Fibroblast of villous mesenchyme (primary cell): ENCODE results near the gene KDM4B. TPM values are rescaled to one million over a fixed set of nuclear protein-coding genes. Genes with fewer than 3 reads are reported as not detected.

ENCODE experiments used
- DNase-seq: peaks from one replicate; pipeline ENCODE4 v3.0.0-alpha.2; 2010; ENCODE audit warnings: low read depth
- H3K4me3 ChIP-seq: 2 replicates; pipeline ENCODE4 v1.5.1; 2011; ENCODE audit warnings: low read depth, mild to moderate bottlenecking, low read length
- total RNA-seq: library from RNA; depleted of rRNA; stranded (reverse); fragments of >200 nt; gene quantifications from 2 replicates; pipeline ENCODE4 v1.2.3, GENCODE V29; 2012
- TF ChIP-seq, protein P1 (sequence below): IDR thresholded peaks from 2 replicates; pipeline ENCODE4 v1.5.1; 2012; ENCODE audit warnings: low read depth, mild to moderate bottlenecking, low read length; ENCODE audit not compliant: insufficient read depth

The KDM4B gene
- total RNA-seq, 1 donor: 17.7 TPM

- no peak overlapping the region for H3K4me3 ChIP-seq
- TF ChIP-seq, protein P1, sequence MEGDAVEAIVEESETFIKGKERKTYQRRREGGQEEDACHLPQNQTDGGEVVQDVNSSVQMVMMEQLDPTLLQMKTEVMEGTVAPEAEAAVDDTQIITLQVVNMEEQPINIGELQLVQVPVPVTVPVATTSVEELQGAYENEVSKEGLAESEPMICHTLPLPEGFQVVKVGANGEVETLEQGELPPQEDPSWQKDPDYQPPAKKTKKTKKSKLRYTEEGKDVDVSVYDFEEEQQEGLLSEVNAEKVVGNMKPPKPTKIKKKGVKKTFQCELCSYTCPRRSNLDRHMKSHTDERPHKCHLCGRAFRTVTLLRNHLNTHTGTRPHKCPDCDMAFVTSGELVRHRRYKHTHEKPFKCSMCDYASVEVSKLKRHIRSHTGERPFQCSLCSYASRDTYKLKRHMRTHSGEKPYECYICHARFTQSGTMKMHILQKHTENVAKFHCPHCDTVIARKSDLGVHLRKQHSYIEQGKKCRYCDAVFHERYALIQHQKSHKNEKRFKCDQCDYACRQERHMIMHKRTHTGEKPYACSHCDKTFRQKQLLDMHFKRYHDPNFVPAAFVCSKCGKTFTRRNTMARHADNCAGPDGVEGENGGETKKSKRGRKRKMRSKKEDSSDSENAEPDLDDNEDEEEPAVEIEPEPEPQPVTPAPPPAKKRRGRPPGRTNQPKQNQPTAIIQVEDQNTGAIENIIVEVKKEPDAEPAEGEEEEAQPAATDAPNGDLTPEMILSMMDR: no peak
- DNase-seq: no peak
These were observed 209.0 kb downstream of the KDM4B start for GRCh38 chr19:5177745-5178450.

GRCh38 chr19:5178841-5179240 is 209.9 kb downstream of the KDM4B start:
- no peak for DNase-seq
- H3K4me3 ChIP-seq: no peak overlapping the region
- TF ChIP-seq, protein P1: no peak

GRCh38 chr19:5179256-5179655 is 210.3 kb downstream of the KDM4B start:
- no peak for DNase-seq
- TF ChIP-seq, protein P1: no peak
- H3K4me3 ChIP-seq: no peak overlapping the region

GRCh38 chr19:5181329-5181728 is 212.4 kb downstream of the KDM4B start:
- no peak overlapping the region for H3K4me3 ChIP-seq
- DNase-seq: no peak
- TF ChIP-seq, protein P1: no peak

- TF ChIP-seq, protein P1: no peak
- H3K4me3 ChIP-seq: no peak overlapping the region
- DNase-seq: no peak
These were observed 213.8 kb downstream of the KDM4B start for GRCh38 chr19:5182751-5183150.

DNA sequence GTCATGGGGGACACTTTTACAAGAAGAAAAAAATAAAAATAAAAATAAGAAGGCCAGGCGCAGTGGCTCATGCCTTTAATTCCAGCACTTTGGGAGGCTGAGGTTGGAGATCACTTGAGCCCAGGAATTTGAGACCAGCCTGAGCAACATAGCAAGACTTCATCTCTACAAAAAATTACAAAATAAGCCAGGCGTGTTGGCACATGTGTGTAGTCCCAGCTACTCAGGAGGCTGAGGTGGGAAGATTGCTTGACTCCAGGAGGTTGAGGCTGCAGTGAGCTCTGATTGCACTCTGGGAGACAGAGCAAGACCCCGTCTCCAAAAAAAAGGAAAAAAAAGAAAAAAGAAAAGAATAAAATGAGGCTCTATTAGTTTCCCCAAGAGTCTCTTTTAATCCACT is 214.7 kb downstream of the KDM4B start:
- TF ChIP-seq, protein P1: no peak
- no peak for DNase-seq
- H3K4me3 ChIP-seq: no peak overlapping the region

DNA sequence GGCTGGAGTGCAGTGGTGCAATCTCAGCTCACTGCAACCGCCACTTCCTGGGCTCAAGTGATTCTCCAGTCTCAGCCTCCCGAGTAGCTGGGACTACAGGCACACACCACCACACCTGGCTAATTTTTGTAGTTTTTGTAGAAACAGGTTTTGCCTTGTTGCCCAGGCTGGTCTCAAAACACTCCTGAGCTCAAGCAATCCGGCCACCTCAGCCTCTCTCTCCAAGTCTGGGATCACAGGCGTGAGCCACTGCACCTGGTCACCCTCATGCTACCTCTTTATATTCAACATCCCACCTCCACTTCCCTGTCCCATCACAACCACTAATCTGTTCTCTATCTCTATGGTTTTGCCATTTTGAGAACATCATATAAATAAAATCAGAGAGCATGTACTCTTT is 216.0 kb downstream of the KDM4B start:
- DNase-seq: no peak

More for the DNA sequence above, 216.0 kb downstream of the KDM4B start:
- H3K4me3 ChIP-seq: no peak overlapping the region
- TF ChIP-seq, protein P1: no peak
